HUES48 (cell line): ENCODE data around the gene SLC24A3.

Source experiments
- H3K27ac ChIP-seq: one replicate; pipeline ENCODE4 v1.7.0; 2013; ENCODE audit warnings: low read depth, low read length, inconsistent platforms
- H3K27me3 ChIP-seq: 2 replicates; pipeline ENCODE4 v1.6.1; 2013; ENCODE audit warnings: mild to moderate bottlenecking, low read length; ENCODE audit not compliant: control insufficient read depth, insufficient read depth
- H3K36me3 ChIP-seq: 2 replicates; pipeline ENCODE4 v1.6.1; 2013; ENCODE audit warnings: low read length; ENCODE audit not compliant: control insufficient read depth, insufficient read depth
- H3K4me1 ChIP-seq: 2 replicates; pipeline ENCODE4 v1.6.1; 2013; ENCODE audit warnings: mild to moderate bottlenecking, low read length; ENCODE audit not compliant: control insufficient read depth, insufficient read depth
- H3K4me3 ChIP-seq: 2 replicates; pipeline ENCODE4 v1.5.1; 2013; ENCODE audit warnings: mild to moderate bottlenecking, low read depth, low read length
- H3K9ac ChIP-seq: 2 replicates; pipeline ENCODE4 v1.6.1; 2013; ENCODE audit warnings: mild to moderate bottlenecking, low read depth, low read length, moderate library complexity
- H3K9me3 ChIP-seq: 2 replicates; pipeline ENCODE4 v1.6.1; 2013; ENCODE audit warnings: low read length; ENCODE audit not compliant: control insufficient read depth, insufficient read depth

Gene SLC24A3

GRCh38 chr20:19211661-19212468 lies 577 bp upstream of the SLC24A3 start:
- H3K27me3 ChIP-seq, result peaks cover 48% of the 10 kb centered on the region
- no peak overlapping the region for H3K9ac ChIP-seq
- no peak overlapping the region for H3K27ac ChIP-seq
- no peaks in the 10 kb centered on the region for H3K36me3 ChIP-seq
- H3K9me3 ChIP-seq, result no peaks in the 10 kb centered on the region
- peaks cover 36% of the 10 kb centered on the region for H3K4me1 ChIP-seq
- peak overlapping the region; percentile 54 for H3K4me3 ChIP-seq

DNA sequence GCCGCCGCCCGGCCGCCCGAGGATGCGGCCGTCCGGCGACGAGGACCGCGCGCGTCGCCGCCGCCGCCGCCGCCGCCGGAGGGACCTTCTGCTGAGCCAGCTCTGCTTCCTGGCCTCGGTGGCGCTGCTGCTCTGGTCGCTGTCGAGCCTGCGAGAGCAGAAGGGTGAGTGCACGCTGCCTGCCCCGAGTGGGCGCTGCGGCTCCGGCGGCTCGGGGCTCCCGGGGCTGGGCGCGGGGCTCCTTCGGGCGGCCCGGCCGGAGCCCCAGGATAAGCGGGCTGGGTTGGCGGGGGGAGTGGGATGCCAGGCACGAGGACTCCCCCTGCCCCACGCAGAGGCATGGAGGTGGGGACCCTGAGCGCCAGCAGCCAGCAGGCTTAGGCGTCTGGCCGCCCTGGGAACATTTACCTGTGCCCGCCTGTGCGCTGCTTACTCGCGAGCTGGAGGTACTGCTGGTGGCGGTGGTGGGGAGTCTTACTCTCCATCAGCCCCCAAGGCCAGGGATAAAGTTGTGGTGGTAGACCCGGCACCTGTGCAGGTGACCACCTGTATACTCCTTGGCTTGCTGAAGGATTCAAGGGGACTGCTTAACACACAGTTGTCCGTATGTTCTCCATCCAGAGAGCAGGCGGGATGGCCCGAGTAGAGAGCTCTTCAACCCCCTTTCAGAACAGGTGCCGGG lies 520 bp downstream of the SLC24A3 start:
- H3K27ac ChIP-seq, result no peak overlapping the region
- peak overlapping the region; percentile 54 for H3K4me3 ChIP-seq
- peaks cover 48% of the 10 kb centered on the region for H3K27me3 ChIP-seq
- no peaks in the 10 kb centered on the region for H3K36me3 ChIP-seq
- peaks cover 25% of the 10 kb centered on the region for H3K4me1 ChIP-seq
- no peak overlapping the region for H3K9ac ChIP-seq
- H3K9me3 ChIP-seq, result no peaks in the 10 kb centered on the region

- no peaks in the 10 kb centered on the region for H3K9me3 ChIP-seq
- H3K9ac ChIP-seq, result no peak overlapping the region
- H3K4me1 ChIP-seq, result peaks cover 21% of the 10 kb centered on the region; the same call in 1 of the 2 replicates
- peaks cover 48% of the 10 kb centered on the region for H3K27me3 ChIP-seq
- H3K36me3 ChIP-seq, result no peaks in the 10 kb centered on the region
- H3K27ac ChIP-seq, result no peak overlapping the region
- H3K4me3 ChIP-seq, result no peak overlapping the region
These were observed 1.6 kb downstream of the SLC24A3 start for GRCh38 chr20:19213946-19214490.

DNA sequence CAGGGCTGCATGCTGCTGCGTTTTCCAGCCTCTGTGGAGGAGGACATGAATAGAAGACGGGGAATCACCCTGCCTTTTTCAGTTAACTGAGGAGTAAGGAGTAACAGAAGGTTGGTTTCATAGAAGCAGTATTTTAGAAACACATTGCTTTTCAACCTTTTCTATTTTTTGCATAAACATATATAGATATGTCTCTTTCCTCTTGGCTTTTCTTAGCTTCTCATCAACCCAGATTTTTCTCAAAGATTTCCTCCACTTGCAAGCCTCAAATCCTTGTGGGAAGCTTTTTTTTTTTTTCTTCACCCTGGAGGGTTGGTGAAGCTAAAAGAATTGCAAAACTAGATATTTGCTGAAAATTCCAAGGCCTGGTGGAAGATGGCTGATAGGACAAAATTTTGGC lies 6.0 kb downstream of the SLC24A3 start:
- 0 out of 2 replicates have a peak, but pooled peaks cover under 1% of the 10 kb centered on the region for H3K4me1 ChIP-seq
- peaks cover 17% of the 10 kb centered on the region for H3K27me3 ChIP-seq
- no peak overlapping the region for H3K9ac ChIP-seq
- H3K36me3 ChIP-seq, result no peaks in the 10 kb centered on the region
- no peak overlapping the region for H3K27ac ChIP-seq
- no peak overlapping the region for H3K4me3 ChIP-seq
- no peaks in the 10 kb centered on the region for H3K9me3 ChIP-seq

- no peak overlapping the region for H3K9ac ChIP-seq
- H3K36me3 ChIP-seq, result no peaks in the 10 kb centered on the region
- H3K27me3 ChIP-seq, result no peaks in the 10 kb centered on the region
- H3K27ac ChIP-seq, result no peak overlapping the region
- H3K9me3 ChIP-seq, result no peaks in the 10 kb centered on the region
- H3K4me1 ChIP-seq, result no peaks in the 10 kb centered on the region
- H3K4me3 ChIP-seq, result no peak overlapping the region
These were observed 10.1 kb downstream of the SLC24A3 start for GRCh38 chr20:19222520-19223040.

- no peaks in the 10 kb centered on the region for H3K4me1 ChIP-seq
- no peaks in the 10 kb centered on the region for H3K36me3 ChIP-seq
- no peak overlapping the region for H3K9ac ChIP-seq
- H3K27me3 ChIP-seq, result no peaks in the 10 kb centered on the region
- H3K9me3 ChIP-seq, result no peaks in the 10 kb centered on the region
- H3K27ac ChIP-seq, result no peak overlapping the region
- no peak overlapping the region for H3K4me3 ChIP-seq
These were observed 11.2 kb downstream of the SLC24A3 start for GRCh38 chr20:19223640-19224039.

DNA sequence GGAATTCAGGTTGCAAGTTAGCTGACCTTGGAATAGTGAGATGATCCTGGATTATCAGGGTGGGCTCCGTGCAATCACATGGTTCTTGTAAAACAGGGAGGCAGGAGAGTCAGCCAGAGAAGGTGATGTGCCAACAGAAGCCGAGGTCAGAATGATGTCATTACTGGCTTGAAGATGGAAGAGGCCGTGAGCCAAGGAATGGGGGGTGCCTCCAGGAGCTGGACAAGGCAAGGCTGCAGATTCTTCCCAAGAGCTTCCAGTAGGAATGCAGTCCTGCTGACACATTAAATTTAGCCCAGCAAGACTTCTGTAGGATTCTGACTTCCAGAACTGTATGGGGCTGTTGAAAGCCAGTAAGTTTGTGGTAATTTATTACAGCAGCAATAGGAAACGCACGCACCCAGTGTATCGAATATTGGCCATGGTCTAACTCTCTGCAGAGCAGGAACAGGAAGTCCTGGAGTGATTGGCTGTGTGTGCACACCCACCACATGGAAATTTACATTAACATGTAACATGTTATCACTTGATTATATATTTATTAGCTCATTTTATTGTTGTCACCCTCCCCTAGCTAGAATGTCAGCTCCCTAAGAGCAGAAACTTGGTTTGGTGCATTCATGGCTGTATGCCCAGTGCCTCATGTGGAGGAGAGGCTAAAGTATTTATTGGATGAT lies 19.1 kb downstream of the SLC24A3 start:
- Histone ChIP-seq H3K9ac (no peak overlapping the region), H3K27ac (no peak overlapping the region), H3K9me3 (no peaks in the 10 kb centered on the region), H3K4me3 (no peak overlapping the region), H3K36me3 (no peaks in the 10 kb centered on the region), H3K27me3 (no peaks in the 10 kb centered on the region), H3K4me1 (no peaks in the 10 kb centered on the region)

DNA sequence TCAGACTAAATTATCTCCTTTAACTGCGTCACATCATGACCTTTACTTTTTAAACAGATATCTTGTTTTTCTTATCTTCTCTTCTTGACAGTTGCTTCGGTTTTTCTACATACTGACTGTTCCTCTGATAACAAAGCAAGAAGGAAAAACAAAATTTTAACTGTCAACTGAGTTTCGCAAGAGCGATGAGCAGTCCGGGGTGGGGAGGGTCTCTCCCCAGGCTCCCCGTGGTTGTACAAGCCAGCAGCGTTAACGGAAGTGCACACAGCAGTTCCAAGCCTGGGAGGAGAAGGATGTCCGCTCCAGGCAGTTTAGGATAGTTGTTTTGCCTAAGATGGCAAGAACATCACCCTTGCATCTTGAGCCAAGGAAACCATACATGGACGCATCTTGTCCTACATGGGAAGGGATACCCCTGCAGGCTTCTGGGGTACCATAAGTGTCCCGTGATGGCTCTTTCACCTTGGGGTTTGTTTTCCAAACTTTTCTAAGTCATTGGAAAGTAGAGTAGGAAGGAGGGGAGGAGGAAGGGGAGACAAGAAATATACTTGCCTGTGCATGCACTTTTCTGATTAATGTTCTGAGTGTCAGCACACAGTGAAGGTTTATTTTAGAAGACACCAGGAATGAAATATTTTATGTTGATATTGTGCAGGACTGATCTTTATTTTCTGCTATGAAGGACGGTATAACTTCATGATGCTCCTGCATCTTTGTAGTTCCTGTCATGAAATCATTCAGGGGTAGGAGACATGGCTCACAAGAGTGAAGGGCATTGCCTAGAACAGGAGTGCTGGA lies 20.8 kb downstream of the SLC24A3 start:
- Histone ChIP-seq H3K27ac (no peak overlapping the region), H3K4me1 (no peaks in the 10 kb centered on the region), H3K36me3 (no peaks in the 10 kb centered on the region), H3K4me3 (no peak overlapping the region), H3K9me3 (no peaks in the 10 kb centered on the region), H3K9ac (no peak overlapping the region), H3K27me3 (no peaks in the 10 kb centered on the region)

DNA sequence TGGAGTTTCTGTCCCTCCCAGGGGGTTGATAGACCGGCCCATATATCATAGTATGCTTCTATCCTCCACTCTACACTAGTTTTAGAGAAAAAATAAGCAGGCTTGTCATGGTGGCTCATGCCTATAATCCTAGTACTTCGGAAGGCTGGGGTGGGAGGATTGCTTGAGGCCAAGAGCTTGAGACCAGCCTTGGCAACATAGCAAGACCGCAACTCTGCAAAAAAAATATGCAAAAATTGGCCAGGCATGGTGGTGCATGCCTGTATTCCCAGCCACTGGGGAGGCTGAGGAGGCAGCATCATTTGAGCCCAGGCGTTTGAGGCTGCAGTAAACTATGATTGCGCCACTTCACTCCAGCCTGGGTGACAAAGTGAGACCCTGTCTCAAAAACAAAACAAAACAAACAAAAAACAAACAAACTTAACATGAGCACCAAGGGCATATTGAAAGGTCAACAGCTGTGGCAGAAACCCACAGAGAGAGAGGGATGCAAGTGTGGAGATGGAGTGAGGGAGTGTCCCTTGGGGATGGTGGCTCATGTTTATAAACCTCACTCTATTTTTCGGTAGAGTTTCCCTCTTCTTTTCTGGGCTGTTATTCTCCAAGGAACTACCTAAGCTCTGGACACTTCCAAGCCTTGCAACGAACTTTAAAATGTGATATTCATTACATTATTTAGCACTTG lies 24.1 kb downstream of the SLC24A3 start:
- Histone ChIP-seq H3K9ac (no peak overlapping the region), H3K27ac (no peak overlapping the region), H3K4me1 (no peaks in the 10 kb centered on the region), H3K4me3 (no peak overlapping the region), H3K27me3 (no peaks in the 10 kb centered on the region), H3K9me3 (no peaks in the 10 kb centered on the region), H3K36me3 (no peaks in the 10 kb centered on the region)

DNA sequence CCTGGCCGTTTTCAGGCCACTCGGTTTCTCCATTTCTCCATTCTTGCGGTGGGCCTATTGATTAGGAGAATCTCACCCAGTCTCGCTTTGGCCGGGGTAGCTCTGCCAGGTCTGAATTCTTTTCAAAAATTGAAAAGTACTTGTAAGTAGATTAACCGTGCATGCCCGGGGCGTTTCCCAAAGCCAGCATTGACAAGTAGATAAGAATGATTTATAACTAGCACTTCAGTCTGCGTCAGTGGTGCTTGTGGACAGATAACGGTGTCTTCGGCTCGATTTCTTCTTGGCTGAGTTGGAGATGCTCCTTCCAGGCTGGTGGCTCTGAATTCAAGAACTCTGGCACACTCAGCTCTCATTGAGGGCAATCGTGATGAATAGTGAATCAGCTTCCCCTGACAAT lies 29.0 kb downstream of the SLC24A3 start:
- Histone ChIP-seq H3K9me3 (no peaks in the 10 kb centered on the region), H3K27ac (no peak overlapping the region), H3K9ac (no peak overlapping the region), H3K4me3 (no peak overlapping the region), H3K36me3 (no peaks in the 10 kb centered on the region), H3K4me1 (no peaks in the 10 kb centered on the region), H3K27me3 (no peaks in the 10 kb centered on the region)
